ENCODE data around the gene RFT1. TPM values are rescaled to one million over a fixed set of nuclear protein-coding genes. Genes with fewer than 3 reads are reported as not detected.
"Not testable (repeated sequence)": the region's sequence is repeated elsewhere in the genome, so short reads cannot be mapped to it uniquely, and the experiment has no call there.

RFT1 gene
- total RNA-seq, 2 donors from 2014 or later: 11.8 to 12.6 TPM

DNA sequence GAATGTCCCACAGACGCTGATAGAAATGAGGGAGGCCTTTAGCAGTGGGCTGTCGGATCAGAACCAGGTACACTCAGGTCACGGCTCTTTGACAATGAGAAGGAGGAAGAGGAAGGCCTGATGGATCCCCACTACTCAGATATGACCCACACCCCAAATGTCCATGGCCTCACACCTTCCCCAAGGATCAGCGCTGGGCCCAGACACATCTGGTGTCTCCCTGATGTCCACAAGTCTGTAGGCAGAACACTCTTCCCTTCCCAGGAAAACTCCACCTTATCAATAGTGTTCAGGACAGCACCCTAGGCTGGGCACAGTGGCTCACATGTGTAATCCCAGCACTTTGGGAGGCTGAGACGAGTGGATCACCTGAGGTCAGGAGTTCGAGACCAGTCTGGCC, 51.1 kb downstream of the RFT1 start:
- DNase-seq: no peak
- no peak for ATAC-seq
- intact Hi-C loops (cut with DNase I): loop anchor here in 1 of 2 donors (10.0 kb wide), 1 partner anchor 144 kb away; no protein-coding TSS in a partner anchor

DNA sequence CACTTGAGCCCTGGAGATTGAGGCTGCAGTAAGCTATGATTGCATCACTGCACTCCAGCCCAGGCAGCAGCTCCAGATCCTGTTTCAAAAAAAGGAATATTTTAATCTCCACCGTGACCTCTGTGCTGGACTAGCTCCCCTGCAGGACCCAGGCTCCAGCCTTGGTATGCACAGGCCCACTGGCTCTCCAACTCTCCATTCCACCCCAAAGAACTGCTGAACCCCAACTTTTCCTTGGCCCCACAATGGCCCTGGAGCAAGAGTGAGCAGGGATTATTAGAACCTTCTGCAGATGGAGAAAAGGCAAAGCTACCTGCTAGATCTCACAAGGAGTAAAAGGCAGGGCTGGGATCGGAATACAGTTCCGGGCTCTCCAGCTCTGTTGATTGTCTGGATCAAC, 51.6 kb downstream of the RFT1 start:
- ATAC-seq (no peak), DNase-seq (no peak)
- intact Hi-C loops (cut with DNase I): loop anchor here in 1 of 2 donors (10.0 kb wide), 1 partner anchor 144 kb away; no protein-coding TSS in a partner anchor

DNA sequence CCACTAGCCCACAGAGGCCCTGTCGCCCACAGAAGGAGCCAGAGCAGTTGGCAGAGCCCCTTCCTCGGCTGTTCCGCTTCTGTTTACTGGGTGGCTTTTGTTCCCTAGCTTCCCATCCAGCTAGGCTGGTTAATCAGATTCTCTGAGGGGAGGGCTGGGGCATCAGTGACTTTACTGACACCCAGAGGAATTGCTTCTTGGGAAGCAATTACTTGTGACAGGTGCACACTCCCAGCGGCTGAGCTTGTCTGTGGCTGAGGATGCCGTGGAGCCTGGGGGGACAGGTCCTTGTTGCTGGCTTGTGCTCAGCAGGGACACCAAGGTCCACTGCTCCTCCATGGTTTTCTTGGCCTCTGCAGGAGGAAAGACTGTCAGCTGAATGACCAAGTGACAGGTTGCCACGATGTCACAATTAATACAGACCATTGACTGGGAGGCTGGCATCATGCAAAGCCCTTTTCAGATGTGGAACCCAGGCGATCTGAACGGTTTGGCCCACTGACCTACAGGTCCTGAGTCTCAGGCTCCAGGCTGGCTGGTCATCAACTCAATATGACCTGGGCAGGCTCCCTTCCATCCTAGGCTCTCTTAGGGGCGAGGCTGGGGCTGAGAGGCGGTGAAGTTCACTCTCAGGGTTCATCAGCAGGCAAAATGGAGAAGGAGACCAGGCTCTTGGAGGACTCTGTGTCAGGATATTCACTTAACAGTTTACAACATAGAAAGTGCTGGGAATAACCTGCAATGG, 52.6 kb downstream of the RFT1 start:
- DNase-seq (no peak), ATAC-seq (no peak)
- intact Hi-C loops (cut with DNase I): loop anchor here in 1 of 2 donors (10.0 kb wide), 1 partner anchor 143 kb away; no protein-coding TSS in a partner anchor

DNA sequence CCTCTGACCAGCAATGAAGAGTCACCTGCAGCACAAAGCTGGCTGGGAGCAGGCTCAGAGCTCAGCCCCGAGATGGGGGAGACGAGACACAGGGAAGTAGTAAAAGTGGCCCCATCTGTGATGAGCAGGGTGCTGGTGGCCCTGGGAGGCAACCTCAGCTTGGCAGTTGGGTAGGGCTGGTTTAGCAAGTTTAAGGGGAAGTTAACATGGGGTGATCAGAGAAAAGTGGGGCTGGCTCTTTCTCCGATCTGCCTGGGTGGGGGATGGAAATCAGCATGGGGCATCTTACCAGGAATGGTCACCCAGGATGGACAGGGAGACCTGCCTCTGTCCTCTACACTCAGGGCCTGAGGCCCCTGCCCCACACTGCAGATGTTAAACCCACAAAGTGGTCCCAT, 54.5 kb downstream of the RFT1 start:
- no peak for ATAC-seq
- intact Hi-C loops (cut with DNase I): loop anchor here in 1 of 2 donors (10.0 kb wide), 1 partner anchor 141 kb away; no protein-coding TSS in a partner anchor
- DNase-seq: no peak

DNA sequence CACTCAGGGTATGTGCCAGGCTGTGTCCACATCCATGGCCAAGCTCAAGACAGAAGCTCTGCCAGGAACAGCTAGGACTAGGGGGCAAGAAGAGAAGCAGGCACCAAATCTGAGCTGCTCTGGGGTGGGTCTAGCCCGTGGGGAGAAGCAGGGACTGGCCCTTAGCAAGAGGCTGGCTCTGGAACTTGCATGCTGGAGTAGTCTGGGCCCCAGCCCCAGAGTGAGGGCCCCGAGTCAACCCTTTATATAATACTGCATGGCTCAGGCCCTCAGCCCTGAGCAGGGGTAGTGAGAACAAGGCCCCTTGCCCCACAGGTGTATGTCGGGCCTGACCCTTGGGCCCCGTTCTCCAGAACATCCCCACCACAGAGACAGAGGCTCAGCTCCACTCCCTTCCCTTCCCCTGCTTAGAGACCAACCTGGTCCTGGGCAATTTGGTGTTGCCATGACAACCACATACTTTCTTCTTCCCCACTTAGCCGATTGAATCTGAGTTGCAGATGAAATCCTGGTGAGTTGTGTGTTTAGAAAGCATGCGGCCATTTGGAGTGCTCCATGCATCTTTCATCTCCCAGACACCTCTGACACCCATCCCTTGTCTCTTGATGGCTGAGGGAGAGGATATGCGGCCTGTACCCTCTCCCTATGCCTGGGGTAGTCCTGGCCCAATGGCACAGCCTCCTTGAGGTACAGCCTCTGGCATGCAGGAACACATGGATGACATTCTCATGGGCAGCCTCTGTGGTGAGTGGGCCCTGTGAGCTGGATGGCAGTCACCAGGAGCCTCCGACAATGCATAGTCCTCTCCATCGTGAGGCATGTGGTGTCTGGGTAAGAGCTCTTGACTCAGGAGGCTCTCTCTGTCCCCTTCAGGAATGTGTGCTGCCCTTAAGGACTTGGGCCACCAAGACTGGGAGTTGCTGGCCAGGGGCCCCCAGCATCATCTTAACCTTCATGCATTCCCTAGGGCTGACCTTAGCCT, 55.2 kb downstream of the RFT1 start:
- DNase-seq (no peak), ATAC-seq (no peak)
- intact Hi-C loops (cut with DNase I): loop anchor here in 1 of 2 donors (5.0 to 10.0 kb wide), 2 partner anchors 140 to 333 kb away; no protein-coding TSS in a partner anchor

DNA sequence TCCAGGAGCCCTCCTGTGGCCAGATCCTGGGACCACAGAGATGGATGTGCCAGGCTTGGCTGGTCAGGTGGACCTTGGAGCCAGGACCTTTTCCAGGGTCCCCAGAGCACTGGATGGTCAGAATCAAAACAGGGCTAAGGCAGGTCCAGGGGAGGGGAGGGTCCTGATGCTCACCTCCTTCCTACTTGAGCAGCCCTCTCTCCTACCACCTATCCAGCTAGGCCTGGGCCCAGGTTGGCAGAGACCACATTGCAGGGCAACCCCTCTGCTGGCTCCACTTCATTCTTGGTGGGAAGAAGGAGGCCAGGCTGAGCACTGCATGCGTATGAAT, 55.9 kb downstream of the RFT1 start:
- DNase-seq: no peak
- ATAC-seq: no peak
- intact Hi-C loops (cut with DNase I): loop anchor here in 1 of 2 donors (5.0 to 10.0 kb wide), 2 partner anchors 140 to 332 kb away; no protein-coding TSS in a partner anchor

DNA sequence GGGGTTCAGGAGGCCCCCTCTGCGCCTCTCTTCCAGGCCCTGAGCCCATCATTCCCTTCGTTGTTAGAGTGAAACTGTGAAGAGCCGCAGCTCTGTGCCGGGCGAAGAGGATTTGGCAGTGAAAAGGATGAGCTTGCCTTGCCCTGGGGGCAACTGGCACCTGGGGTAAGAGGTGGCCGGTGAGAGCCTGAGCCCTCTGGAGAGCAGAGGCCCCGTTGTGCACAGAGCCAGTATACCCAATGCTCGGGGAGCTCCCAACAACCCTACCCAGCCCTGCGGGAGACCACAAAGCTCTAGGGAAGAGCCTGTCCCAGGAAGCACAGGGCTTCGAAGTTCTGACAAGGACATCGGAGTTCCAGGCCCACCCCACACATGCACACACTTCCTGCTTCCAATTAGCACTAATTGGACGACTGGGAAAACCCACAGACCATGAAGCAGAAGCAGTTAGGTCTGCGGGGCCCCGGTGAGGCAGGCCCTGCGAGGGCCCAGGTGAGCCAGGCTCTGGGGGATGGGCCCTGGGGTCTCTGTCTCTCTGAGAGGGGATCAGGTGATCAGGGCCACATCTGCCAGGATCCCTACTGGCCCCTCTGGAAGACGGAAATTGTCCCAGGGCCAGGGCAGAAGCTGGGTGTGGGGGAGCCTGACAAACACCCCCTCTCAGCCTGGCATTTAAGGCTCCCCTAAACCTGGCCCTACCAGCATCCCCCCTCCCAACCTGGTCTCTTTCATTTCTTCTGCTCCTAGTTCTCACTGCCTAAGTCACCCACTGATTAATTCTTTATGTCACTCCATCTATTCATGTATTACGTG, 56.5 kb downstream of the RFT1 start:
- ATAC-seq (peak in 1 of 2 donors; percentile 10), DNase-seq (no peak)
- intact Hi-C loops (cut with DNase I): loop anchor here in 1 of 2 donors (2.0 to 10.0 kb wide), 4 partner anchors 23 to 331 kb away; no protein-coding TSS in a partner anchor

DNA sequence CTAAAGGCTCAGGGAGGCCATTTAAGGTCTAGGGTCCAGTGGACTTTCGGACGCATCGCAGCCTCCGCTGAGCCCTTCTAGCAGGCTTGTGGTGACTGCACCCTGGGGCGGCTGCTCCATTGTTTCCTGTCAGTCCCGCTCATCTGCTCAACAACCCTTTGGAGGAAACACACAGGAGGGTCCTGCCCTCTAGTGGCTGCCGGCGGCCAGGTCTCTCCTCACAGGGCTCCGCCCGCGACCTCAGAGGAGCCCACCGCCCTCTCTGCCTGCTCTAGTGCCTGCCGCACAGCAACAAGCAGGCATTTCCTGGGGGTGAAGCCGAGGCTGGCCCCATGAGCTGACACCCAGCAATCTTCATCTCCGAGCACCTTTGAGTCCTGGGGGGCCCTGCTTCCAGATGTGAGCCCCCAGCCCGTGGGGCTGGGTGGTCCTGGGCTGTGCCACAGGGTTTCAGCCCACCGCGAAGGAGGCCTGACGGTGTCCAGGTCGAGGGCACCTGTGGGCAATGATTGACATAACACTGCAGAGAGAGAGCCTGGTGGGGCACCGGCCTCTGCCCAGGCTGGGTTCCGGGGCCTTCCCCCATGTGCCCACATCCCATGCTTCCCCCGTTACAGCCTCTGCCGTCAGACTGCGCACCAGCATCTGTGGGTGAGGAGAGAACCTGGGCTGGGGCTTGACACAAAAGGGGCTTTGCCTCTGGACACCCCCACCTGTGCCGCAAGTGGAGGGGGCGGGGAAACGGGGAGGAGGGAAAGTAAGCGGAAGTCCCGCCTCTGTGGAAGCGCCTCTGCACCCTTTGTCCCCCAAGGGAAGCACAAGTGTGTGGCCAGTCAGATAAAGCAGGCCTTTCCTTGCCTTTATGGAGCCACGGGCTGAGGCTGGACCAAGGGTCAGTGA, 57.3 kb downstream of the RFT1 start:
- ATAC-seq: peak; percentile 95 to 97
- intact Hi-C loops (cut with DNase I): loop anchor here in 1 of 2 donors (2.0 to 10.0 kb wide), 4 partner anchors 24 to 331 kb away; no protein-coding TSS in a partner anchor
- DNase-seq: peak; percentile 90

DNA sequence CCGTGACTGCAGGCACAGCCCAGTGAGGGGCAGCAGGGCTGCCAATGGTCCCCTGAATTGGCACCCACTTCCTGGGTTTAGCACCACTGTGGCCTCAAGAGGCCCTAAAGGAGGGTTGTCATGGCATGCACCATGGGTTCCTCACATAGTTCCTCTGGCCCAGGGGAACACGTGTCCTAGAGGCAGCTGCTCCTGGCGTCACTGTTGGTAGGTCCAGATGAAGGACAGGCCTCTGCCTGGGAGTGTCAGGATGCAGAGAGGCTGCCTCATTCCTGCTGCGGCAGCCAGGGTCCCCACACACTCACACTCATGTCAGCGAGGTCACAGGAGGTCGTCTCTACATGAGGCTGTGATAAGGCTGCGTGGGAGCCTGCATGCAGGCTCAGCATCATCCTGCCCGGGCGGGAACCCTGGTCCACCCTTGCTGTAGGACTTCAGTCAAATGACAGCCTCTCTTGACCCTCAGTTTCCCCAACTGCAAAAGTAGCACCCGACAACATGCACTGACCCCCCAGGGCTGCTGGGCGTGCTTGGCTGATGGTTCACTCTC, 58.3 kb downstream of the RFT1 start:
- DNase-seq: no peak
- intact Hi-C loops (cut with DNase I): loop anchor here in 1 of 2 donors (2.0 to 10.0 kb wide), 4 partner anchors 25 to 330 kb away; no protein-coding TSS in a partner anchor
- ATAC-seq: no peak

DNA sequence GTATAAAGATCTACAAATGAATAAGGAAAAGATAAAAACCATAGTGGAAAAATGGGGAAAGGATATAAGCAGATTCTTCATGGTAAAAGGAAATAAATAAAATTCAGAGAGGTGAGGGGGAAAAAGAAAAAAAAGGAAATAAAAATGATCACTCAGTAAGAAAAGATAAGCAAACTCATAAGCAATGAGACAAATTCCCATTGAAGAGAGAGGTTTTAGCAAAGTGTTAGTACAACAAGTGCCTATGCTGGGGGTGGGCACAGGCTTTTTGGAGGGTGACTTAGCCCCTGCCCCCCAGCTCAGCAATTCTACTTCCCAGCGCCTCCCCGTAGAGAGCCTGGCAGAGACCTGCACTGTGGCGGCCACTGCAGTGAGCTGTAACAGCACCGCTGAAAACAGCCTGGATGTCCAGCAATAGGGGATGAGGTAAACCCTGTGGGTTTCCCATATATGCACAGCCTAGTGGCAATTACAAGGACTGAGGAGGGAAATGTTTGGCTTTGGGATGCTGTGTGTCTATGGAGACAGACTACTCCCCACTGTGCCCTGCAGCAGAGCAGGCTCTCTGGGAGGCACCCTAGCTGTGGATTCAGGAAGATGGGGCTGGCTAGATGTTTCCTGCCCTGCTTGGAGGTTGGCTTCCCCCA, 60.7 kb downstream of the RFT1 start:
- DNase-seq (no peak), ATAC-seq (no peak)
- intact Hi-C loops (cut with DNase I): loop anchor here in 1 of 2 donors (5.0 to 10.0 kb wide), 2 partner anchors 135 to 327 kb away; no protein-coding TSS in a partner anchor

DNA sequence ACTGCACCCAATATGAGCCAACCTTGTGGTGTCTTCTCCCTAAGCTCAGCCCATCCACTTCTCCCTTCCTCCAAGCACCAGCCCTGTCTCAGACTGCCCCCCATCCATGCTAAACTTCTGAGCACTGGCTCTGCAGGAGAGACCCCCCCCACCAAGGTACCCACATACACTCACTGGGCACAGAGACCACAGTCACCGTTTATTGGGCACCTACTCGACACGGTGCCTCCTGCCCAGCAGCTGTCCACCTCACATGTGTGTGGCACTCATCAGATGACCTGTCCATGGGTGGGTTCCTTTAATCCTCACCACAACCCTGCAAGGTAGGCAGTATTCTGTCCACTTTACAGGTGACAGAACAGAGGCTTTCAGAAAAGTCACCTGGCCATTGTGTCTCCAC, 62.1 kb downstream of the RFT1 start:
- DNase-seq (no peak), ATAC-seq (no peak)
- intact Hi-C loops (cut with DNase I): no loop called here

DNA sequence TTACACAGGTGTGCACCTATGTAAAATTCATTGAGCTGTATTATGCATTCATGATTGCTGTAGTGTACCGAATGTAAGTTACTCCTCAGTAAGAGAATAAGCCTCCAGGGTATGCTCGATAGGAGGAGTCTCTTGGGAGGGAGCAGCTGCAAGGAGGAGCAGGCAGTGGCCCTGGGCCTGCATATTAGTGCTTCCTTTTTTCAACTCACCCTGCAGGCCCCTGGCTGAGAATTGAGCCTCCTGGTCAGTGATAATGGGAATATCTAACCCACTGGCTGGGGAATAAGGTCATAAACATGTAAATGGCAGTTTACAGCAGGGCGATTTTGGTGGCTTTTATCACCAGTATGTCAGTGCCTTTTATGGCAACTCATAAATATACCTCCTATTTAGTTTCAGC, 62.7 kb downstream of the RFT1 start:
- ATAC-seq (no peak), DNase-seq (no peak)
- intact Hi-C loops (cut with DNase I): no loop called here

DNA sequence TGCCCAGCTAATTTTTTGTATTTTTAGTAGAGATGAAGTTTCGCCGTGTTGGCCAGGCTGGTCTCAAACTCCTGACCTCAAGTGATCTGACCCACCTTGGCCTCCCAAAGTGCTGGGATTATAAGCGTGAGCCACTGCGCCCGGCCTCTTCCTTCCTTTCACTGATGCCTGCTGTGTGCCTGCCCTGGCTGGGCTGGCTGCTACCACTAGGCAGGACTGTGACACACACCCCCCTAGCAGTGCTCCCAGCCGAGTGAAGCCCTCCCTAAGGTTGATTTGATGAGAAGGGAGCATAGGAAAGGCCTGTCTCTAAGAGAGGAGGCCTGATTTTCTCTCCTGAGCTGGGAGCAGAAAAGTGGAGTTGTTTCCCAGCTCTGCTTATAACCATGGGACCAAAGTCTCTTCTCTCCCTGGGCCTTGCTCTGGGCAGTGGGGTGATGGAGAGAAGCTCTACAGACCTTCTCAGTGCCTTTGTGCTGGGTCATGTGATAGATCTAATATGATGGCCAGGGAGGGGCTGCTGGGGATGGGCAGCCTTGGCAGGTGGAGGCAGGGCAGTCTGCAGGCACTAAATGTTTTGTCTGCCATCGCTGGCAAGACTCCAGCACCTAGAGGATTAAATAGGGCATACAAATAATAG, 64.3 kb downstream of the RFT1 start:
- ATAC-seq: no peak
- intact Hi-C loops (cut with DNase I): no loop called here
- DNase-seq: no peak

DNA sequence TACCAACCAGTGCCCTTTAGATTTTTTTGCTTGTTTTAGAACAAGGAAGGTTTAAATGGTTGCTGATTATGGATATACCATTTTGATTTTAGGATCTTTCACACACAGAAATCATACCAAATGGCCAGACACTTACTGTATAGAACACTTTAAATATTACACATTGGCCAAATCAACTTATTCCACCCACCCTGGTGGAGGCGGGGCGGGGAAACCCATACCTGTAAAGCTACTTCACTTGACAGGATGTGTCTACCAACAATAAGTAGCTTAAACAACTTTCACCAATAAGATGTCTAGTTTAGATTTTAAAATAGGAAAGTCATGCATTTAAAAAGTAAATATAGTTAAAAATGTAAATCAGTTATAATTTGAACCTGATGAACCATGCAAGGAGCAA, 67.3 kb downstream of the RFT1 start:
- no peak for DNase-seq
- ATAC-seq: no peak
- intact Hi-C loops (cut with DNase I): no loop called here

DNA sequence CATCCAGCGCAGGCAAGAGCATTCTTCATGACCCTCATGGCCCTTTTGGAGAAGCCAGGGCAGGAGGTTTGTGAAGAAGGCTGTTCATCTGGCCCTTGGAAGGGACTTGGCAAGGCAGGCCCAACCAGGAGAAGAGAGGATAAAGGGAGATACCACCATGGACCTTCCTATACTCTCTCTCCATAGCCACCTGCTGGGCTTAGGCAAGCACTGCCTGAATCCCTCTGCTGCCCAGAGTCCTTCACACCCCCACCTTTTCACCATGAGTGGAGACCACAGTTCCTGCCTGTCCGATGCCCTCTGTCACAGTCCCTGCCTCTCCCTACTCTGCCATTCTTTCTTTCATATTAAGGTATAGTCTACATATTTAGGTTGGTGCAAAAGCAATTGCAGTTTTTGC, 73.8 kb downstream of the RFT1 start:
- intact Hi-C loops (cut with DNase I): no loop called here
- ATAC-seq (no peak), DNase-seq (no peak)

DNA sequence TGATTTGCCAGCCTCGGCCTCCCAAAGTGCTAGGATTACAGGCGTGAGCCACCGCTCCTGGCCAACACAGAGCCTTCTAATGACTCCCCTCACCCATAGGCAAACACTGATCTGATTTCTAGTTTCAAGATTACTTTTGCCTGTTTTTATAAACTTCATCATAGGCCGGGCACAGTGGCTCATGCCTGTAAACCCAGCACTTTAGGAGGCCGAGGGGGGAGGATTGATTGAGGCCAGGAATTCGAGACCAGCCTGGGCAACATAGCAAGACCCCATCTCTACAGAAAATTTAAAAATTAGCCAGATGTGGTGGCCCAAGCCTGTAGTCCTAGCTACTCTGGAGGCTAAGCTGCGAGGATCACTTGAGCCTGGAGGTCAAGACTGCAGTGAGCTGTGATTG, 76.0 kb downstream of the RFT1 start:
- ATAC-seq; intact Hi-C loops (cut with DNase I); DNase-seq: not testable (repeated sequence)

All from left cardiac atrium (tissue), 4 donors.